GM23338 (cell line): Measurements from ENCODE around the gene CACNG1.

Experiments
- CREB1 ChIP-seq: fragments of 250-450 bp; sonication (Bioruptor Pico); IDR thresholded peaks from 2 replicates; pipeline ENCODE4 v1.5.0; 2020; ENCODE audit warnings: low read depth, mild to moderate bottlenecking, moderate library complexity
- CTCF ChIP-seq, 2 experiments: fragments of 200-600 bp in 1 of 2; sonication (generic) in 1 of 2; conservative IDR thresholded peaks; 2 replicates each; pipeline versions ENCODE4 v1.5.1 to v1.6.1; 2016 to 2017; ENCODE audit warnings: antibody characterized with exemption in 2 of 2, low read depth in 2 of 2, mild to moderate bottlenecking in 2 of 2, moderate library complexity in 1 of 2
- ETS1 ChIP-seq: IDR thresholded peaks from 2 replicates; pipeline ENCODE4 v1.6.1; 2016; ENCODE audit warnings: antibody characterized with exemption
- EZH2 ChIP-seq: fragments of 200-600 bp; sonication (generic); IDR thresholded peaks from one replicate; pipeline ENCODE4 v1.8.0; 2017; ENCODE audit warnings: antibody characterized with exemption, mild to moderate bottlenecking, low read depth; ENCODE audit not compliant: unreplicated experiment
- EZH2phosphoT487 ChIP-seq: fragments of 200-600 bp; sonication (generic); IDR thresholded peaks from one replicate; pipeline ENCODE4 v1.8.1; 2018; ENCODE audit warnings: antibody characterized with exemption; ENCODE audit not compliant: unreplicated experiment
- JUNB ChIP-seq: IDR thresholded peaks from one replicate; pipeline ENCODE4 v1.6.1; 2016; ENCODE audit warnings: antibody characterized with exemption; ENCODE audit not compliant: unreplicated experiment
- NANOG ChIP-seq: IDR thresholded peaks from 2 replicates; pipeline ENCODE4 v1.6.1; 2016; ENCODE audit warnings: antibody characterized with exemption, borderline replicate concordance
- POLR2AphosphoS5 ChIP-seq: IDR thresholded peaks from 2 replicates; pipeline ENCODE4 v1.6.1; 2016; ENCODE audit warnings: antibody characterized with exemption, low read depth
- REST ChIP-seq: IDR thresholded peaks from one replicate; pipeline ENCODE4 v1.6.1; 2018; ENCODE audit warnings: antibody characterized with exemption; ENCODE audit not compliant: unreplicated experiment
- ZNF114 ChIP-seq: fragments of 250-450 bp; sonication (Bioruptor Pico); IDR thresholded peaks from 2 replicates; pipeline ENCODE4 v1.5.0; 2020; ENCODE audit warnings: mild to moderate bottlenecking, moderate library complexity
- ZNF331 ChIP-seq: fragments of 250-450 bp; sonication (Bioruptor Pico); IDR thresholded peaks from 2 replicates; pipeline ENCODE4 v1.5.0; 2020; ENCODE audit warnings: low read depth, mild to moderate bottlenecking, moderate library complexity

GRCh38 chr17:67017910-67018309 is 26.4 kb upstream of the CACNG1 start:
- TF ChIP-seq POLR2AphosphoS5 (no peak), CTCF (conservative IDR thresholded peaks at IDR 0.05; ENCODE audit: low read depth in 2 of 2) (no peak), EZH2 (no peak), REST (no peak), EZH2phosphoT487 (no peak), CREB1 (CRISPR knock-in tag) (no peak), JUNB (no peak), ETS1 (no peak), NANOG (no peak), ZNF331 (CRISPR knock-in tag) (no peak), ZNF114 (CRISPR knock-in tag) (no peak)
